Caco-2 (cell line): ENCODE results near the gene MC1R. TPM values are rescaled to one million over a fixed set of nuclear protein-coding genes. Genes with fewer than 3 reads are reported as not detected.
A peak's percentile ranks its signal among the peaks of the same experiment; 100 is the strongest.

ENCODE experiments used
- BruUV-seq: library from RNA; stranded (reverse); fragments of 400-500 nt; replicated peaks from 2 replicates; lab custom pipeline; 2021; lab: Mats Ljungman, UMichigan
- CTCF ChIA-PET: fragments of 300-600 bp; sonication (Branson Sonifier 250); formaldehyde crosslinking; loops from one replicate; lab custom pipeline; 2022; ENCODE audit warnings: antibody characterized with exemption; lab: Charles Lee
- POLR2A ChIA-PET: fragments of 300-600 bp; sonication (Branson Sonifier 250); formaldehyde crosslinking; loops from one replicate; lab custom pipeline; 2022; ENCODE audit warnings: antibody characterized with exemption; lab: Charles Lee
- DNase-seq, 2 experiments: peaks; one replicate each; pipeline versions ENCODE4 v3.0.0 to v3.0.0-alpha.2; 2020 to 2022
- H3K27me3 ChIP-seq: replicated peaks from 2 replicates; pipeline ENCODE4 v1.6.0; 2011; ENCODE audit warnings: low read length; ENCODE audit not compliant: control insufficient read depth, insufficient read depth
- H3K36me3 ChIP-seq: 2 replicates; pipeline ENCODE4 v1.5.1; 2011; ENCODE audit warnings: low read length; ENCODE audit not compliant: control insufficient read depth, insufficient read depth
- H3K4me1 ChIP-seq: fragments of 250-450 bp; sonication (Bioruptor Pico); 2 replicates; pipeline ENCODE4 v1.5.1; 2020; ENCODE audit warnings: mild to moderate bottlenecking
- H3K4me3 ChIP-seq: 2 replicates; pipeline ENCODE4 v1.5.1; 2011; ENCODE audit warnings: low read depth, mild to moderate bottlenecking, control low read depth, low read length
- H3K9me3 ChIP-seq: fragments of 250-450 bp; sonication (Bioruptor Pico); 2 replicates; pipeline ENCODE4 v1.5.1; 2020; ENCODE audit warnings: mild to moderate bottlenecking, moderate library complexity
- H3K27ac Mint-ChIP-seq: one replicate; pipeline ENCODE4 v1.8.0; 2022; ENCODE audit warnings: mixed read lengths; ENCODE audit not compliant: unreplicated experiment
- H3K27me3 Mint-ChIP-seq: one replicate; pipeline ENCODE4 v1.8.0; 2022; ENCODE audit warnings: mixed read lengths; ENCODE audit not compliant: insufficient read depth, unreplicated experiment
- H3K36me3 Mint-ChIP-seq: one replicate; pipeline ENCODE4 v1.8.0; 2022; ENCODE audit warnings: mild to moderate bottlenecking, mixed read lengths; ENCODE audit not compliant: insufficient read depth, unreplicated experiment
- H3K4me1 Mint-ChIP-seq: one replicate; pipeline ENCODE4 v1.8.0; 2022; ENCODE audit warnings: low read depth, mixed read lengths; ENCODE audit not compliant: unreplicated experiment
- H3K4me3 Mint-ChIP-seq: one replicate; pipeline ENCODE4 v1.8.0; 2022; ENCODE audit warnings: mild to moderate bottlenecking, moderate library complexity, mixed read lengths; ENCODE audit not compliant: unreplicated experiment
- H3K9me3 Mint-ChIP-seq: one replicate; pipeline ENCODE4 v1.8.0; 2022; ENCODE audit warnings: mixed read lengths; ENCODE audit not compliant: unreplicated experiment
- CTCF ChIP-seq, 2 experiments: fragments of 200-600 bp in 1 of 2; IDR thresholded peaks; 1 replicate in 1 of 2; 2 replicates in 1 of 2; pipeline versions ENCODE4 v1.5.1 to v1.8.0; 2011 to 2022; ENCODE audit warnings: antibody characterized with exemption in 1 of 2, control low read depth in 1 of 2, inconsistent platforms in 1 of 2, low read depth in 1 of 2, low read length in 1 of 2, mild to moderate bottlenecking in 1 of 2, moderate library complexity in 1 of 2; ENCODE audit not compliant: insufficient read depth in 1 of 2, severe bottlenecking in 1 of 2, unreplicated experiment in 1 of 2
- intact Hi-C: fragments of 100-400 bp; cut with micrococcal nuclease; formaldehyde crosslinking; loops from one replicate; pipeline ENCODE4 v1.10.0; 2022; ENCODE audit not compliant: unreplicated experiment
- total RNA-seq: library from RNA; stranded (reverse); gene quantifications from 2 replicates; pipeline ENCODE4 v1.2.3, GENCODE V29; 2022

The MC1R gene
- total RNA-seq, 1 experiment from 2014 or later, result 6.5 TPM

GRCh38 chr16:89924297-89924924 is 5.7 kb downstream of the MC1R start:
- peak in 1 of 2 experiments; percentile 62 for DNase-seq
- ChIA-PET POLR2A (interaction anchor here (0.7 to 1.5 kb wide), 4 partner anchors 16 to 1806 kb away, joined by 3 to 4 read pairs (median 4); no protein-coding TSS in a partner anchor), CTCF (interaction anchor here (0.7 kb wide), 1 partner anchor 770 kb away, joined by 5 read pairs; no protein-coding TSS in a partner anchor)
- peak overlapping the region; percentile 72 for H3K4me3 ChIP-seq
- Mint-ChIP-seq H3K27ac (no peak overlapping the region), H3K27me3 (no peaks in the 10 kb centered on the region), H3K36me3 (peaks cover 27% of the 10 kb centered on the region), H3K4me3 (peak overlapping the region; percentile 85), H3K4me1 (peaks cover 6% of the 10 kb centered on the region), H3K9me3 (no peaks in the 10 kb centered on the region)
- intact Hi-C loops, result loop anchor here (10.0 kb wide), 1 partner anchor 100 kb away; the partner anchor contains the start of gene SPIRE2
- H3K27me3 ChIP-seq, result 0 out of 2 replicates have a peak, but pooled peaks cover 2% of the 10 kb centered on the region
- no peaks in the 10 kb centered on the region for H3K9me3 ChIP-seq
- no peak for TF ChIP-seq CTCF (IDR thresholded peaks at IDR 0.05; ENCODE audit: insufficient read depth in 1 of 2, low read depth in 1 of 2, low read length in 1 of 2, severe bottlenecking in 1 of 2, unreplicated experiment in 1 of 2)
- H3K36me3 ChIP-seq, result no peaks in the 10 kb centered on the region
- BruUV-seq, result no TSS peak
- peaks cover 31% of the 10 kb centered on the region for H3K4me1 ChIP-seq

GRCh38 chr16:89924925-89925307 is 6.3 kb downstream of the MC1R start:
- intact Hi-C loops, result loop anchor here (10.0 kb wide), 1 partner anchor 100 kb away; the partner anchor contains the start of gene SPIRE2
- H3K4me3 ChIP-seq, result no peak overlapping the region
- H3K9me3 ChIP-seq, result no peaks in the 10 kb centered on the region
- H3K27me3 ChIP-seq, result 0 out of 2 replicates have a peak, but pooled peaks cover 2% of the 10 kb centered on the region
- ChIA-PET POLR2A (interaction anchor here (0.7 to 1.5 kb wide), 3 partner anchors 46 to 1806 kb away, joined by 3 to 4 read pairs (median 4); no protein-coding TSS in a partner anchor), CTCF (interaction anchor here (0.7 kb wide), 1 partner anchor 186 kb away, joined by 3 read pairs; no protein-coding TSS in a partner anchor)
- Mint-ChIP-seq H3K4me3 (peak overlapping the region; percentile 70), H3K4me1 (peaks cover 3% of the 10 kb centered on the region), H3K27me3 (no peaks in the 10 kb centered on the region), H3K9me3 (no peaks in the 10 kb centered on the region), H3K36me3 (peaks cover 22% of the 10 kb centered on the region), H3K27ac (no peak overlapping the region)
- no peak for DNase-seq
- no peak for TF ChIP-seq CTCF (IDR thresholded peaks at IDR 0.05; ENCODE audit: insufficient read depth in 1 of 2, low read depth in 1 of 2, low read length in 1 of 2, severe bottlenecking in 1 of 2, unreplicated experiment in 1 of 2)
- peaks cover 31% of the 10 kb centered on the region for H3K4me1 ChIP-seq
- H3K36me3 ChIP-seq, result no peaks in the 10 kb centered on the region
- no TSS peak for BruUV-seq

- no peak for DNase-seq
- Histone ChIP-seq H3K36me3 (no peaks in the 10 kb centered on the region), H3K4me3 (peak overlapping the region; percentile 52), H3K9me3 (no peaks in the 10 kb centered on the region), H3K4me1 (peaks cover 31% of the 10 kb centered on the region), H3K27me3 (0 out of 2 replicates have a peak, but pooled peaks cover 2% of the 10 kb centered on the region)
- POLR2A ChIA-PET, result no interaction called here
- Mint-ChIP-seq H3K27ac (no peak overlapping the region), H3K4me1 (no peaks in the 10 kb centered on the region), H3K9me3 (no peaks in the 10 kb centered on the region), H3K27me3 (no peaks in the 10 kb centered on the region), H3K4me3 (peak overlapping the region; percentile 70), H3K36me3 (peaks cover 19% of the 10 kb centered on the region)
- TF ChIP-seq CTCF (IDR thresholded peaks at IDR 0.05; ENCODE audit: insufficient read depth in 1 of 2, low read depth in 1 of 2, low read length in 1 of 2, severe bottlenecking in 1 of 2, unreplicated experiment in 1 of 2), result no peak
- no TSS peak for BruUV-seq
- intact Hi-C loops, result loop anchor here (10.0 kb wide), 1 partner anchor 101 kb away; the partner anchor contains the start of gene SPIRE2
- CTCF ChIA-PET, result interaction anchor here (0.7 kb wide), 1 partner anchor 187 kb away, joined by 3 read pairs; no protein-coding TSS in a partner anchor
Observed at GRCh38 chr16:89925596-89926079, 7.0 kb downstream of the MC1R start.
